Mucosa of rectum (tissue), 2 donors: ENCODE measurements around the gene KIF16B.

ENCODE experiments used
- H3K27ac ChIP-seq, 2 donors: one replicate each; pipeline ENCODE4 v1.7.0; 2013; ENCODE audit warnings: inconsistent platforms in 2 of 2, low read depth in 2 of 2, low read length in 2 of 2
- H3K27me3 ChIP-seq, 2 donors: one replicate each; pipeline ENCODE4 v1.7.0; 2013; ENCODE audit warnings: low read length in 2 of 2; ENCODE audit not compliant: control insufficient read depth in 2 of 2, insufficient read depth in 2 of 2
- H3K36me3 ChIP-seq, 2 donors: one replicate each; pipeline ENCODE4 v1.7.0; 2013; ENCODE audit warnings: low read length in 2 of 2; ENCODE audit not compliant: control insufficient read depth in 2 of 2, insufficient read depth in 2 of 2
- H3K4me1 ChIP-seq, 2 donors: one replicate each; pipeline ENCODE4 v1.7.0; 2013; ENCODE audit warnings: low read length in 2 of 2, mild to moderate bottlenecking in 1 of 2; ENCODE audit not compliant: control insufficient read depth in 2 of 2, insufficient read depth in 2 of 2
- H3K4me3 ChIP-seq, 2 donors: one replicate each; pipeline ENCODE4 v1.7.0; 2013; ENCODE audit warnings: low read length in 2 of 2
- H3K9ac ChIP-seq, 2 donors: one replicate each; pipeline ENCODE4 v1.7.0; 2013; ENCODE audit warnings: low read length in 2 of 2, low read depth in 1 of 2, mild to moderate bottlenecking in 1 of 2
- H3K9me3 ChIP-seq, 2 donors: one replicate each; pipeline ENCODE4 v1.7.0; 2013; ENCODE audit warnings: low read length in 2 of 2; ENCODE audit not compliant: control insufficient read depth in 2 of 2
- donor health status: healthy.
- donor health status: Normal muscosa, but diverticular disease.

Gene KIF16B

GRCh38 chr20:16397086-16397485 lies 176.2 kb downstream of the KIF16B start:
- H3K27me3 ChIP-seq, result no peaks in the 10 kb centered on the region
- no peaks in the 10 kb centered on the region for H3K9me3 ChIP-seq
- no peak overlapping the region for H3K27ac ChIP-seq
- no peaks in the 10 kb centered on the region for H3K4me1 ChIP-seq
- H3K4me3 ChIP-seq, result no peak overlapping the region
- H3K9ac ChIP-seq, result no peak overlapping the region
- peaks cover 17 to 24% of the 10 kb centered on the region in 2 donors for H3K36me3 ChIP-seq

GRCh38 chr20:16395366-16395765 lies 177.9 kb downstream of the KIF16B start:
- no peak overlapping the region for H3K27ac ChIP-seq
- peaks cover 20 to 26% of the 10 kb centered on the region in 2 donors for H3K36me3 ChIP-seq
- no peaks in the 10 kb centered on the region for H3K27me3 ChIP-seq
- no peaks in the 10 kb centered on the region for H3K4me1 ChIP-seq
- no peaks in the 10 kb centered on the region for H3K9me3 ChIP-seq
- H3K9ac ChIP-seq, result no peak overlapping the region
- H3K4me3 ChIP-seq, result no peak overlapping the region

GRCh38 chr20:16394784-16395183 lies 178.5 kb downstream of the KIF16B start:
- Histone ChIP-seq H3K9me3 (no peaks in the 10 kb centered on the region), H3K27ac (no peak overlapping the region), H3K4me3 (no peak overlapping the region), H3K36me3 (peaks cover 15 to 22% of the 10 kb centered on the region in 2 donors), H3K4me1 (no peaks in the 10 kb centered on the region), H3K9ac (no peak overlapping the region), H3K27me3 (no peaks in the 10 kb centered on the region)

DNA sequence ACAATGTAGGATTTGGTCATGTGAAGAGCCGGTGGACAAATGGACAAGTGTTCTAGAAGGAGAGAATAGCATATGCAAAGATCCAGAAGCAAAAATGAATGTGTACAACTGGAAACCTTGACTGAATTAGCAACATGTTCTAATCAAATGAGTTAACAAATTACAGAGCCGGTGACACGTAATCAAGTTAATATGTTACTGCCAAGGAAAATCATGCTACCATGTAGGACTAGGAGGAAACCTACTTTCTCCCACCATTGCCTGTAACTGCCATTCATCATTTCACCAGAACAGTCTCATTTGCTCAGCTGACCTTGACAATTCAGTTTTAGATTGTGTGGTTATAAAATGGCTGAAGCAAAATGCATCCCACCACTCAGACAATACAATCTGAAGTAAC lies 179.4 kb downstream of the KIF16B start:
- no peak overlapping the region for H3K4me3 ChIP-seq
- no peaks in the 10 kb centered on the region for H3K9me3 ChIP-seq
- no peak overlapping the region for H3K9ac ChIP-seq
- H3K4me1 ChIP-seq, result no peaks in the 10 kb centered on the region
- H3K27ac ChIP-seq, result no peak overlapping the region
- no peaks in the 10 kb centered on the region for H3K27me3 ChIP-seq
- H3K36me3 ChIP-seq, result peaks cover 12 to 16% of the 10 kb centered on the region in 2 donors

- H3K27me3 ChIP-seq, result no peaks in the 10 kb centered on the region
- no peak overlapping the region for H3K27ac ChIP-seq
- H3K9me3 ChIP-seq, result no peaks in the 10 kb centered on the region
- no peak overlapping the region for H3K4me3 ChIP-seq
- H3K36me3 ChIP-seq, result peaks cover 12 to 18% of the 10 kb centered on the region in 2 donors
- H3K9ac ChIP-seq, result no peak overlapping the region
- no peaks in the 10 kb centered on the region for H3K4me1 ChIP-seq
Observed at GRCh38 chr20:16393297-16393696, 180.0 kb downstream of the KIF16B start.

DNA sequence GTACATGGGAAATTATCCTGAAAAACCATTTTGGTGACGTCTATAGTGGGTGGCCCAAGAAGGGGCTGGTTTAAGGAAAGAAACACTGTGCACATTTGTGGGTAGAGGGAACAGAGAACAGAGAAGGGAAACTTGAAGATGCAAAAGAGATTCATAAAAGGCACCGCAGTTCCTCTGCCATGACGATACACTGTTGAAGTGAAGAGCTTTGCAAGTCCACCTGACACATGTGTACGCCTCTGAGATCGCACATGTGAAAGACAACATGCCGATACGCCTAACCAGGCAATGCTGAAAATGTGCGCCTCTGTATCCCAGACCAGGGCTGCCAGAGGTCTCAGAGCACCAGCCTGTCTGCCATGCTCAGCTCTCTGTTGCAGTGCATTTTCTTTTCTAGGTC lies 180.9 kb downstream of the KIF16B start:
- no peaks in the 10 kb centered on the region for H3K4me1 ChIP-seq
- H3K27ac ChIP-seq, result no peak overlapping the region
- H3K9me3 ChIP-seq, result no peaks in the 10 kb centered on the region
- H3K27me3 ChIP-seq, result no peaks in the 10 kb centered on the region
- H3K36me3 ChIP-seq, result peaks cover 13 to 22% of the 10 kb centered on the region in 2 donors
- no peak overlapping the region for H3K4me3 ChIP-seq
- H3K9ac ChIP-seq, result no peak overlapping the region

DNA sequence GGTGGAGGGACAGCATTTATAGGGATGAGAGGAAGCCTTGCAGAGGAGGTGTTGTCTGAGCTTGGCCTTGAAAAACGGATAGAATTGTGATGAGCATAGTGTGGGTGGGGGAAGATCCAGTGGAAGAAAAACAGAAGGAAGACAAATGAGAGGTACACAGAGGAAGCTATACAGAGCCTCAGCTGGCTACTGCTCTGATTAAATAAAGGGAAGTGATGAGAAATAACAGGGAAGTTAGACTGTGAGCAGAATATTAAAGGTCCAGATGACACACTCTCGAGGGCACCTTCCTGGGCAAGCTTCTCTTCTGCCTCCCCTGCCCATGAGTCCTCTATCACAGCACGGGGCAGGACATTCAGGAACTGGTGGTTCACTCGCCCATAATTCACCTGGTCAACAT lies 182.3 kb downstream of the KIF16B start:
- Histone ChIP-seq H3K27me3 (no peaks in the 10 kb centered on the region), H3K9me3 (no peaks in the 10 kb centered on the region), H3K9ac (no peak overlapping the region), H3K36me3 (peaks cover 17 to 29% of the 10 kb centered on the region in 2 donors), H3K4me3 (no peak overlapping the region), H3K27ac (no peak overlapping the region), H3K4me1 (no peaks in the 10 kb centered on the region)

- peaks cover 25 to 29% of the 10 kb centered on the region in 2 donors for H3K36me3 ChIP-seq
- H3K4me3 ChIP-seq, result no peak overlapping the region
- H3K9ac ChIP-seq, result no peak overlapping the region
- H3K27ac ChIP-seq, result no peak overlapping the region
- H3K4me1 ChIP-seq, result no peaks in the 10 kb centered on the region
- H3K27me3 ChIP-seq, result no peaks in the 10 kb centered on the region
- H3K9me3 ChIP-seq, result no peaks in the 10 kb centered on the region
Observed at GRCh38 chr20:16388731-16389130, 184.5 kb downstream of the KIF16B start.

DNA sequence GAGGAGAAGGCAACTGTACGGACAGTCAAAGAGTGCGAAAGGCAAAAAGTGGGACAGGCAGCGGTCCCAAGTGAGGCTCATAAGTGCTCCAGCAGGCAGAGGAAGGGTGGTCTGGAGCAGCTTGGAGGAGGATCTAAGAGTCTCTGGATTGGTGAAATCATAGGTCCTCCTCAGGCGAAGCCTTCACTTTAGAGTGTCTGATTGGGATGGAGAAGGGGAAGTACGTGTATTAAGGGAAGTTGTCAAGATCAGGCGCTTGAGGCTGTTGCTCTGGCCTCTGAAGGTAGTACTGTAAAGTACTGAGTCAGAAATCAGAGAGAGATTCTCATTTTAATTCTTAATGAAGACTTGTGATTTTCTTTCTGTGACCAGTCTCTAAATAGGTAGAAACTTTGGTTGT lies 185.6 kb downstream of the KIF16B start:
- H3K27ac ChIP-seq, result no peak overlapping the region
- no peak overlapping the region for H3K4me3 ChIP-seq
- no peaks in the 10 kb centered on the region for H3K27me3 ChIP-seq
- H3K36me3 ChIP-seq, result peaks cover 25 to 29% of the 10 kb centered on the region in 2 donors
- no peaks in the 10 kb centered on the region for H3K9me3 ChIP-seq
- H3K4me1 ChIP-seq, result no peaks in the 10 kb centered on the region
- H3K9ac ChIP-seq, result no peak overlapping the region

DNA sequence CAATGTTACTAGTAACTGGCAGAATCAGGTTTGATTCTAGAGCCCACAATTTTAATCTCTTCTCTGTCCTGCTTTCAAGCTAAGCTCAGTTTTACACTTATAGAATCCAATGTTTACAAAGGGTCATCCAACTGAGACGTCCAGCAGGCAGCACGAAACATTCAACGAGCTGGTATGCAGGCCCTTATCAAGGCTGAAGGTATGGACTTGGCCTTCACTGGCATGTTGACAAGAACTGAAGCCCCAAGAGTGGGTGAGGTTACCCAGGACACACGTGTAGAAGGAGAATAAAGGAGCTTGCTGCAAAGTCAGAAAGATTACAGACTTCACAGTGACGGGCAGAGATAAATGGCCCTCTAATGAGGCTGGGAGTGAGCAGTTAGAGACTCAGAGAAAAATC lies 187.4 kb downstream of the KIF16B start:
- Histone ChIP-seq H3K27me3 (no peaks in the 10 kb centered on the region), H3K36me3 (peaks cover 13 to 17% of the 10 kb centered on the region in 2 donors), H3K27ac (no peak overlapping the region), H3K9me3 (no peaks in the 10 kb centered on the region), H3K4me3 (no peak overlapping the region), H3K4me1 (no peaks in the 10 kb centered on the region), H3K9ac (no peak overlapping the region)

GRCh38 chr20:16385462-16385861 lies 187.8 kb downstream of the KIF16B start:
- no peak overlapping the region for H3K27ac ChIP-seq
- H3K9ac ChIP-seq, result no peak overlapping the region
- peaks cover 13 to 17% of the 10 kb centered on the region in 2 donors for H3K36me3 ChIP-seq
- H3K27me3 ChIP-seq, result no peaks in the 10 kb centered on the region
- H3K4me3 ChIP-seq, result no peak overlapping the region
- H3K9me3 ChIP-seq, result no peaks in the 10 kb centered on the region
- H3K4me1 ChIP-seq, result no peaks in the 10 kb centered on the region
